HUES48 (cell line): ENCODE results near the gene PRKD1.

Source experiments
- H3K27ac ChIP-seq: one replicate; pipeline ENCODE4 v1.7.0; 2013; ENCODE audit warnings: low read depth, low read length, inconsistent platforms
- H3K27me3 ChIP-seq: 2 replicates; pipeline ENCODE4 v1.6.1; 2013; ENCODE audit warnings: mild to moderate bottlenecking, low read length; ENCODE audit not compliant: control insufficient read depth, insufficient read depth
- H3K36me3 ChIP-seq: 2 replicates; pipeline ENCODE4 v1.6.1; 2013; ENCODE audit warnings: low read length; ENCODE audit not compliant: control insufficient read depth, insufficient read depth
- H3K4me1 ChIP-seq: 2 replicates; pipeline ENCODE4 v1.6.1; 2013; ENCODE audit warnings: mild to moderate bottlenecking, low read length; ENCODE audit not compliant: control insufficient read depth, insufficient read depth
- H3K4me3 ChIP-seq: 2 replicates; pipeline ENCODE4 v1.5.1; 2013; ENCODE audit warnings: mild to moderate bottlenecking, low read depth, low read length
- H3K9ac ChIP-seq: 2 replicates; pipeline ENCODE4 v1.6.1; 2013; ENCODE audit warnings: mild to moderate bottlenecking, low read depth, low read length, moderate library complexity
- H3K9me3 ChIP-seq: 2 replicates; pipeline ENCODE4 v1.6.1; 2013; ENCODE audit warnings: low read length; ENCODE audit not compliant: control insufficient read depth, insufficient read depth

The PRKD1 gene

GRCh38 chr14:29926228-29926627 lies 1.4 kb downstream of the PRKD1 start:
- peaks cover 32% of the 10 kb centered on the region for H3K4me1 ChIP-seq
- H3K36me3 ChIP-seq, result no peaks in the 10 kb centered on the region
- no peak overlapping the region for H3K27ac ChIP-seq
- no peaks in the 10 kb centered on the region for H3K9me3 ChIP-seq
- H3K4me3 ChIP-seq, result peak overlapping the region; percentile 85
- no peak overlapping the region for H3K9ac ChIP-seq
- peaks cover 52% of the 10 kb centered on the region for H3K27me3 ChIP-seq

DNA sequence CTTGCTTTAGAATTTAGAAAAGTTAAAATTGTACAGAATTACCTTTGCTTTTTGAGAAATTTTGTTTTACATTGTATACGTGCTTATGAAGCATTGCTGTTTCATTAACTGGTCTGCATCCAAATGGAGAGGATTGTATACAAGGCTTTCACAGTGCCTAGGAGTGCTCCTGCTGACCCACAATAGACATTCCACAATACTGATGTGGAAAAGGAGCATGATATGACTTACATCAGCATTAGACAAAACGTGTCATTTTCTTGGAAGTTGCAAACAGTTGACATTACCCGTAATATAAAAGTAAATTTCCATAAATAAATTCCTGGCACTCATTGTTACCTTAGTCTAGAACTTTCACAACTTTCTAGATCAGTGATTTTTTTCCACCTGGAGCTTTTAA lies 1.9 kb downstream of the PRKD1 start:
- H3K9ac ChIP-seq, result no peak overlapping the region
- H3K9me3 ChIP-seq, result no peaks in the 10 kb centered on the region
- peak overlapping the region; percentile 85 for H3K4me3 ChIP-seq
- no peaks in the 10 kb centered on the region for H3K36me3 ChIP-seq
- H3K27me3 ChIP-seq, result peaks cover 47% of the 10 kb centered on the region
- peaks cover 32% of the 10 kb centered on the region for H3K4me1 ChIP-seq
- no peak overlapping the region for H3K27ac ChIP-seq

DNA sequence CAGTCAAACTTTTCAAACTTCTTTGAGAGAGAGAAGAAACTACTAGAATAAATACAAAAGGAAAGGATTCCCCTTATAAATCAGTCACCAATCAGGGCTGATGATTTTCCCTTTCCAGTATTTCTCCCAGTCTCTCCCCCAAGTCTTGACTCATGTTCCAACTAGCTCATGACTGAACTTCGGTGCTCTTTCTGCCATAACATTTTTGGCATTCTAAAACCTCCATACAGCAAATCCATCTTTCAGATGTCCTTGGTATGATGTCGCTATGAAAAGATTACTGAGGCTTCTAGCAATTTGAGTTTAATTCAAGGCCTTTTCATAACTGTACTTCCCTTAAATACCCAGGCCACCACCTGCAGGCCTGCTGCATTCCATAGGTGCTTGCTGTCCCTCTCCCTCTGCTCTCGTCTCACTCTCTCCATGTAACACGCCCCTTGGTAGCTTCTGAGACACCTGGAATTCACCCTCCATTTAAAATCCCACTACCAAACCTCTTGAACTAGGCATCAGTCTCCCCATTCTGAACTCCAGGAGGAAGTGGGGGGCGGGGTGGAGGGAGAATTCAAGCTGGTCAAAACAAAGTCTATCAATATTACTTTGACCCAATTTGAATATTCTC lies 2.4 kb downstream of the PRKD1 start:
- Histone ChIP-seq H3K27me3 (peaks cover 43% of the 10 kb centered on the region), H3K36me3 (no peaks in the 10 kb centered on the region), H3K27ac (no peak overlapping the region), H3K9ac (no peak overlapping the region), H3K4me3 (peak overlapping the region; percentile 85; the same call in 1 of the 2 replicates), H3K4me1 (peaks cover 32% of the 10 kb centered on the region), H3K9me3 (no peaks in the 10 kb centered on the region)

DNA sequence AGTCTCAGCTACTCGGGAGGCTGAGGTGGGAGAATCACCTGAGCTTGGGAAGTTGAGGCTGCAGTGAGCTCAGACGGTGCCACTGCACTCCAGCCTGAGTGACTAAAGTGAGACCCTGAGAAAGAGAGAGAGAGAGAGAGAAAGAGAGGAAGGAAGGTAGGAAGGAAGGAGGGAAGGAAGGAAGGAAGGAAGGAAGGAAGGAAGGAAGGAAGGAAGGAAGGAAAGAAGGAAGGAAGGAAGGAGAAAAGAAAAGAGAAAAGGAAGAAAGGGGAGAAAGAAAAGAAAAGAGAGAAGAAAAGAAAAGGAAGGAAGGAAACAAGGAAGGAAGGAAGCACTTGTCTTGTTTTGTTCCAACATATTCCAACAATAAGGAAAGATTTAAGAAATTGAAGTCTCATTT lies 7.8 kb downstream of the PRKD1 start:
- H3K4me3 ChIP-seq, result no peak overlapping the region
- H3K9ac ChIP-seq, result no peak overlapping the region
- H3K4me1 ChIP-seq, result peaks cover 7% of the 10 kb centered on the region; the same call in 1 of the 2 replicates
- H3K36me3 ChIP-seq, result no peaks in the 10 kb centered on the region
- no peak overlapping the region for H3K27ac ChIP-seq
- 0 out of 2 replicates have a peak, but pooled peaks cover 3% of the 10 kb centered on the region for H3K27me3 ChIP-seq
- H3K9me3 ChIP-seq, result no peaks in the 10 kb centered on the region

- Histone ChIP-seq H3K27me3 (no peaks in the 10 kb centered on the region), H3K27ac (no peak overlapping the region)
Observed at GRCh38 chr14:29918981-29919380, 8.7 kb downstream of the PRKD1 start.

DNA sequence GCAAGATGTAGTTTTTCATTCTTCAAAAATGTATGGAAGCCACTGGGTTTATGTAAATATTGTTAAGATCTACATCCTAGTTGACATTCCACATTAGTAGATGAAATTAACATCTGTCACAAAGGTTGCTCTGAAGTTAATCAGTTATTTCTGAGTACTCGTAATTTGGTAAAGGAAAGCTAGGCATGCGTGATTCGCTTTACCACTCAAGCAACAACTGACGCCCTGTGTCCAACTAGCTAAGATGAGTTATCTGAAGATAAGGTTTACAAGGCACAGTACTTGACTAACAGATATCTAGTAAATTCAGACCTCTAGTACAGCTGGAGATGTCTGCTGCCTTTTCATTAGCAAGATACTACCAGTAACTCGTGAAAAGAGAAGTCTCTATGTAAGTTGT lies 14.1 kb downstream of the PRKD1 start:
- Histone ChIP-seq H3K27me3 (no peaks in the 10 kb centered on the region), H3K9me3 (peaks cover 2% of the 10 kb centered on the region), H3K9ac (no peak overlapping the region), H3K36me3 (no peaks in the 10 kb centered on the region), H3K4me1 (no peaks in the 10 kb centered on the region), H3K27ac (no peak overlapping the region), H3K4me3 (no peak overlapping the region)

More at GRCh38 chr14:29918981-29919380, 8.7 kb downstream of the PRKD1 start:
- H3K36me3 ChIP-seq, result no peaks in the 10 kb centered on the region
- H3K9ac ChIP-seq, result no peak overlapping the region
- no peaks in the 10 kb centered on the region for H3K9me3 ChIP-seq
- no peaks in the 10 kb centered on the region for H3K4me1 ChIP-seq
- no peak overlapping the region for H3K4me3 ChIP-seq

- Histone ChIP-seq H3K4me3 (no peak overlapping the region), H3K36me3 (no peaks in the 10 kb centered on the region), H3K27me3 (no peaks in the 10 kb centered on the region), H3K9ac (no peak overlapping the region), H3K4me1 (no peaks in the 10 kb centered on the region), H3K9me3 (peaks cover 4% of the 10 kb centered on the region), H3K27ac (no peak overlapping the region)
Observed at GRCh38 chr14:29911810-29912209, 15.8 kb downstream of the PRKD1 start.

DNA sequence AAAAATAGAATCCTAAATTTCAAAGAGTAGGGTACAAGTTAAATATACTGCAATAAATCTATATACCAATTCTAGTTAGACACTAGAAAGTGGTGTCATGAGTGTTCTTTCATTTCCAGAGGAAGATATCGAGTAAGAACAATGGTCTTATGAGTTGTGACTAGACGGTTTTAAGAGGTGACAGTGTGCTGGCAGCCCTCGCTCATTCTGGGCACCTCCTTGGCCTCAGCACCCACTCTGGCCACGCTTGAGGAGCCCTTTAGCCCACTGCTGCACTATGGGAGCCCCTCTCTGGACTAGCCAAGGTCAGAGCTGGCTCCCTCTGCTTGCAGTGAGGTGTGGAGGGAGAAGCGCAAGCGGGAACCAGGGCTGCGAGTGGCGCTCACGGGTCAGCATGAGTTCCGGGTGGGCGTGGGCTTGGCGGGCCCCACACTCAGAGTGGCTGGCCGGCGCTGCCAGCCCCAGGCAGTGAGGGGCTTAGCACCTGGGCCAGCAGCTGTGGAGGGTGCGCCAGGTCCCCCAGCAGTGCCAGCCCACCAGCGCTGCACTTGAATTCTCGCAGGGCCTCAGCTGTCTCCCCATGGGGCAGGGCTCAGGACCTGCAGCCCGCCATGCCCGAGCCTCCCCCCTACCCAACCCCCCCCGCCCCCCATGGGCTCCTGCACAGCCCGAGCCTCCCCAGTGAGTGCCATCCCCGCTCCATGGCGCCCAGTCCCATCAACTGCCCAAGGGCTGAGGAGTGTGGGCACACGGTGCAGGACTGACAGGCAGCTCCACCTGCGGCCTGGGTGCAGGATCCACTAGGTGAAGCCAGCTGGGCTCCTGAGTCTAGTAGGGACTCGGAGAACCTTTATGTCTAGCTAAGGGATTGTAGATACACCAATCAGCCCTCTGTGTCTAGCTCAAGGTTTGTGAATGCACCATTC lies 18.7 kb downstream of the PRKD1 start:
- Histone ChIP-seq H3K27ac (no peak overlapping the region), H3K9me3 (peaks cover 4% of the 10 kb centered on the region), H3K9ac (no peak overlapping the region), H3K36me3 (no peaks in the 10 kb centered on the region), H3K4me1 (no peaks in the 10 kb centered on the region), H3K27me3 (no peaks in the 10 kb centered on the region), H3K4me3 (no peak overlapping the region)

- H3K36me3 ChIP-seq, result no peaks in the 10 kb centered on the region
- H3K4me1 ChIP-seq, result no peaks in the 10 kb centered on the region
- H3K9me3 ChIP-seq, result peaks cover 4% of the 10 kb centered on the region
- no peak overlapping the region for H3K4me3 ChIP-seq
- no peaks in the 10 kb centered on the region for H3K27me3 ChIP-seq
- H3K27ac ChIP-seq, result peak overlapping the region; percentile 42
- H3K9ac ChIP-seq, result no peak overlapping the region
Observed at GRCh38 chr14:29906256-29906870, 21.3 kb downstream of the PRKD1 start.

DNA sequence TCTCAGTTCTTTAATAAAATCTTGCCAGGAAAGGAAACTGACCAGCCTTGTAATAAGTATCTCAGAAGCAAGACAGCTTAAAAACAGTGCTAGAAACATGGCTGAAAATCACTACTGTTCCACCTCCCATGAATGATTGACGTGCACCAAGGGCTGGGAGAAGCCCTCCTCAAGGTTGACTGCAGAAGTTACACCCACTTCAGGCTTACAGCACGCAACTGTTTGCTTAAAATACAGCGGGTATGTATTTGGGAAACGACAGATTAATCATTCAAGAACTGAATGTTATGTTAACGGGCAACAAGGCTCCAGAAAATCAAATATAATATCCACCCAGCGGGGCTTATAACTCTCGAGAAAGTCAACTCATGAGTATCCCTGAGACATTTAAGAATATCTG lies 22.1 kb downstream of the PRKD1 start:
- Histone ChIP-seq H3K9me3 (peaks cover 4% of the 10 kb centered on the region), H3K36me3 (no peaks in the 10 kb centered on the region), H3K27me3 (no peaks in the 10 kb centered on the region), H3K4me1 (no peaks in the 10 kb centered on the region), H3K9ac (no peak overlapping the region), H3K27ac (no peak overlapping the region), H3K4me3 (no peak overlapping the region)
